NT2/D1 (cell line): Measurements from ENCODE around the gene RBBP5.

Experiments
- SUZ12 ChIP-seq: IDR thresholded peaks from 2 replicates; pipeline ENCODE4 v1.6.1; 2011; ENCODE audit not compliant: insufficient read length, insufficient read depth; ENCODE audit errors: extremely low read depth
- YY1 ChIP-seq: IDR thresholded peaks from 2 replicates; pipeline ENCODE4 v1.6.1; 2011; ENCODE audit not compliant: insufficient read length, insufficient read depth
- ZNF274 ChIP-seq: IDR thresholded peaks from 2 replicates; pipeline ENCODE4 v1.6.1; 2011; ENCODE audit warnings: mild to moderate bottlenecking, low read depth, low read length

GRCh38 chr1:205161076-205161475 is 39.3 kb upstream of the RBBP5 start:
- TF ChIP-seq YY1: no peak
- TF ChIP-seq ZNF274: no peak
- TF ChIP-seq SUZ12: no peak
